Measurements from ENCODE around the gene DLX6.

Gene DLX6

DNA sequence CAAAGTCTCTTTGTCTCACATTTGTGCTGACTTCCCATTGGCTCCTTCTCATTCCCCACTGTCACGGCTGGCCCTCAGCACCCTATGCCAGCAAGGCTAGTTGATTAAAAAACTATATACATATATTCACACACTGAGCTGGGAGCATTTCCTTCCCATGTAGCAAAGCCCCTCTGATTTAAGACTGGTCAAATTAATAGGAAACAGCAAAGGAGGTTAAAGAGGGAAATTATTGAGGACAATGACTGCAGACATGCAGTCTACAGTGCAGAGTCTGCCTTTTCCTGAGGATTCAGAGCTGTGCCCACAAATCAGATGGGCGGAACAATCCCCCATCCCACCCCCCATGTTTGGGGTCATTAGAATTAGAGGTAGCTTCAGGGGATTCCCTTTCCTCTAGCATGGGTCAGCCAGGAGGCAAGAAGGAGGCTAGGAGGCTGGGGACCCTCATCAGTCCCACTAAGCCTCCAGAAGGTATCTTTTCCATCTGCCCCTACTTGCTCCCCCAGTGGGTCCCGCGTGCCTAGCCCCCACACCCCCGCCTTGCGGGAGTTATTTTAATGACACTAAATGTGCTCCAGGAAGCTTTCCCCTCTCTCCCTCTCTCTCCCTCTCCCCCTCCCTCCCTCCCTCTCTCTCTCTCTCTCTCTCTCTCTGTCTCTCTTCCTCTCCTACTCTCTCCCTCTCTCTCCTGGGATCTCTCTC is 9.8 kb upstream of the DLX6 start:
- no peak for DNase-seq (ENCODE audit: low read depth in 2 of 2)

DNA sequence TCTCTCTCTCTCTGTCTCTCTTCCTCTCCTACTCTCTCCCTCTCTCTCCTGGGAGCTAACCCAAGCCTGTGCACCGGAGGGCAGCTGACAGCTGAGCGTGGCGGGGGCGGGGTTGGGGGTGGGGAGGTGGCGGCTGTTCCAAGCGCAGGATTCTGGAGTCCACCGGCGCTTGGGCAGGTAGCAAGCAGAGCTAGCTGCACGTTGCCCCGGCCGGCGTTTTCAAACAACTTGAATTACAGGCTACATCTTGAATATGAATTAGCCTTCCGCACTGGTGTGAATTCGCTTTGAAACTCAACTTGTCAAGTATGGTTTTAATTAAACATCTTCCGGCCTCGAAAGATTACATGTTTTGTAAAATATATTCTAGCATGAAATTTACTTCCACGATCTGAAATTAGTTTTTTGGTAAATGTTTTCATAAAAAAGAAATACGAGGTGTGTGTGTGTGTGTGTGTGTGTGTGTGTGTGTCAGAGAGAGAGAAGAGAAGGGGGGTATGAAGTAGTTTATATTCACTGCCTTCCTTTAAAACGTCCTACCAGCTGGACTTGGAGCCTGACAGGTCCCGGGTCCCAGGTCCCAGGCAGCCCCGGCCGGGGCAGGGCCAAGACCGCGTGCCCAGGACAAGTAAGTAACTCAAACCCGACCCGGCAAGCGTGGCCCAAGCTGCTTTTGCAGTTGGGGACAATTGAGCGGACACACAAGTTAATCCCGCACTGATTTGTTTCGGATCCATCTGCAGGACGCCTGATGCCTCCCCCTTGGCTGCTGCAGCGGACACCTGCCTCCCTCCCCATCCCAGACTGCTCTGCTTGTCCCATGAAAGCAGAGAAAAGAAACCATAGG is 9.0 kb upstream of the DLX6 start:
- no peak for DNase-seq (ENCODE audit: low read depth in 2 of 2)

GRCh38 chr7:96996958-96997511 is 8.3 kb upstream of the DLX6 start:
- DNase-seq (ENCODE audit: low read depth in 2 of 2): no peak

DNA sequence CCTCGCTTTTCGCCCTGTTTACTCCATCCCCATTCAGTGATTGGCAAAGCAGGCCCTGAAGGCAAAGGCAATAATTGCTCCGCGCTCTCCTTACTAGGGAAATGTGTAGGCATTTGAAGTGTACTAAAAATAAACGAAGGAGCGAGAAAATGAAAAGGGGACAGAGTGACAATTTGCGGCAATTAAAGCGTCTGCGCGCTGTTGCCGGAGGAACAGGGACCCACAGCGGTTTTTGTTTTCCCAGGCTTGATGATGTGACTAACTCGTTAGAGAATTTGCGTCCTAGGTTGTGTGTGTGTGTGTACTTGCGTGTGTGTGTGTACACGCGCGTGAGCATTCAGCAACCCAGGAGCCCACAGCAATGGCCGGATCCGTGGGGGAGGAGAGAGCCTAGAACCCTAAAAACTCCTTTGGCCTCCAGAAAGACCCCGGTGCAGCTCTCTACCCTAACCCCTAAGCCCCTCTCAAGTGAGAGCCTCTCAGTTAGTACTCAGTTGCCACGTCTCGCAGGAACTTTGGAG is 7.8 kb upstream of the DLX6 start:
- DNase-seq (ENCODE audit: low read depth in 2 of 2): no peak

DNA sequence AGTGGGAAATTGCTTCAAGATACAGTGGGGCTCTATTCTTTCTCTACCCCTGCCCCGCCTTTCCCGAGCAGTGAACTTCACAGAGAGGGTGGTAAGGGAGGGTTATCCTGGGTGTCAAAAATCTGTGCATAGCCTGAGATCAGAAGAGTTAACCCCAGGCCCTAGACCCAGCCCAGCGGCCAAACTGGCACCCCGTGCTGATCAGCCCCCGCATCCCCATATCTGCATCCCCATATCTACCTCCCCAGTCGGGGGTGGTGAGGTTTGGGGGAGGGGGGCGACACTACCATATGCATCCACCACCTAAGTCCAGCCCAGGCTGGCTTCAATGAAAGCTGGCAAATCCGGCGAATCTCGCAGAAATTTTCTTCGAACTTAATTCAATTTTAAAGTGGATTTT is 7.0 kb upstream of the DLX6 start:
- no peak for DNase-seq (ENCODE audit: low read depth in 2 of 2)

GRCh38 chr7:96998744-96999143 is 6.6 kb upstream of the DLX6 start:
- DNase-seq (ENCODE audit: low read depth in 2 of 2): no peak

- no peak for DNase-seq (ENCODE audit: low read depth in 2 of 2)
Measured at GRCh38 chr7:97001221-97001620, 4.1 kb upstream of the DLX6 start.

DNA sequence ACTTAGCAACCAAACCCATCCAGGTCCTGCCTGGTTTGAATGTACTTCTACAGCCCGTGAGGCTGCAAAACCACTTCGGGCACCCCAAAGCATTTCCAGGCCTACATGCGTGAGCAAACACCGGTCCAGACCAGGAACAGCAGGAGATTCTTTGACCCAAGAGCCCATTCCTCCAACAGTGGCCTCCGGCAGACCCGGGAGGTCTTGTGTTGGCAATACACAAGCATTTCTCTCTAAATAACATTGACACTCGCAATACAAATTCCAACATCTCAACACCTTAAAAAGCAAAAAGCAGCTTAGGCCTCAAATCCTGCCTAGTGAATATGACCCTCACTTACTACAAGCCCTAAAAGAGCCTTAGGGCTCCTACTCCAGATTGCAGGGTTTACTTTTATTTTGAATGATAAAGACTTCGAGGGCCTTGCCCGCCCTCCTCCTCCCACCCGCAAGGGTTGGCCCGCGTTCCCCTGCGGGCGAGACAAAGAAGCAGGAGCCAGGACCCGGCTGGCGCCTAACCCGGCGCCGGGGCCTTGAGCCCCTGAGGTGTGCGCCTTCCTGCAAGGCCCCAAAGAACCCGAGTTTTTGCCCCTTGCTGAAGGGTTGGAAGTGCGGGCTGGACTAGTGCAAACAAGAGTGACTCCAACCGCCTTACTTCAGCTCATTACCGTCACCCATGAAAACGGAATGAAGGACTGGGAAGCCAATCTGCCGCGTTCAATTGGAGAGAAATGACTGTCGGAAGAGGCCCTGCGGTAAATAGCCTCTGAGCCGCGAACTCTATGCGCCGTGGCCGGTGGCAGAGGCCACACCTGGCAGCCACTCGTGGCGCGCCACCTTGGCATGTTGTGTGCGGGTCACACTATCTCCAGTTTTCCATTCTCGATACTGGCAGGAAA is 3.4 kb upstream of the DLX6 start:
- DNase-seq (ENCODE audit: low read depth in 2 of 2): no peak

- DNase-seq (ENCODE audit: low read depth in 2 of 2): no peak
Measured at GRCh38 chr7:97002555-97003261, 2.6 kb upstream of the DLX6 start.

DNA sequence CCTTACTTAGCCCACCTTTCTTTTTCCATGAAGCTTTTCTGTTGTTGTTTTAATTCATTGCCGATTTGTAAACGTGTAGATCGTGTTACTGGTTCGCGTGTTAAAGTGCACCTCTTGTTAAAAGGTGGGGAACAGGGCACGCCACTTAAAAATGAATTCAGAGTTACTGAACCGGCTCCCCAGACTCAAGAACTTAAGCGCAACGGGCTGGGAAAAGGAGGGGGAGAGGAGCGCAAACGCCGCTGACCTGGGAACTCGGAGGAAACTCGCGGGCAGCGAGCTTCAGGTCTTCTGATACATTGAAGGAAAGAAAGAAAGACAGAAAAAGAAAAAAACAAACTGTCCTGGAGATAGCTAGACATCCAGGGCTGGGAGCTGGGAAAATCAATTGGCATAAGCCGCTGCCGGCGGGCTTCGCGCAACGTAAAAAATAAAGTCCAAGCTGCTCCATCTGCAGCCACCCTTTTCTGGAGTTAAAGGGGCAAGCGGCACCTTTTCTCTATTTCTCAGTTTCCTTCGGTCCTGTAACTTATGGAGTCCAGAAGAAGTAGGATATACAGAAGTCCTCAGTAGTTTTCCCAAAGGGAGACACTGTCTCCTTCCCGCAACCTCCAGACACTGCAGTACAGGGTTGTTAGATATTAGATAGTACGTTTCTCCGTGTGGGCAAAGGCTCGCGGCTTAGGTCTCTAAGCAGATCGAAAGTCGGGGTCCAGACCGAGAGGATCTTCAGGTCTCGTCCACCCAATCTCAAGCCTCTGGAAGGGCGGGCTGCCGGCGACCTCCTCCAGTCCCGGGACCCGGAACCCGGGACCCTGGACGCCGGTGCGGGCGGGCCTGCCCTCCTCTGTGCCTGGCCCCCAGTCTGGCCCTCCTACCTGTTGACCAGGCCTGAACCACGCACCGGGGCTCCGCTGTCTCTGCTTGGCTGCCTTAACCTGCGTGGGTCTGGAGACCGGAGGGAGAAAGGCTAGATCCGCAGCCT is 1.8 kb upstream of the DLX6 start:
- no peak for DNase-seq (ENCODE audit: low read depth in 2 of 2)

DNA sequence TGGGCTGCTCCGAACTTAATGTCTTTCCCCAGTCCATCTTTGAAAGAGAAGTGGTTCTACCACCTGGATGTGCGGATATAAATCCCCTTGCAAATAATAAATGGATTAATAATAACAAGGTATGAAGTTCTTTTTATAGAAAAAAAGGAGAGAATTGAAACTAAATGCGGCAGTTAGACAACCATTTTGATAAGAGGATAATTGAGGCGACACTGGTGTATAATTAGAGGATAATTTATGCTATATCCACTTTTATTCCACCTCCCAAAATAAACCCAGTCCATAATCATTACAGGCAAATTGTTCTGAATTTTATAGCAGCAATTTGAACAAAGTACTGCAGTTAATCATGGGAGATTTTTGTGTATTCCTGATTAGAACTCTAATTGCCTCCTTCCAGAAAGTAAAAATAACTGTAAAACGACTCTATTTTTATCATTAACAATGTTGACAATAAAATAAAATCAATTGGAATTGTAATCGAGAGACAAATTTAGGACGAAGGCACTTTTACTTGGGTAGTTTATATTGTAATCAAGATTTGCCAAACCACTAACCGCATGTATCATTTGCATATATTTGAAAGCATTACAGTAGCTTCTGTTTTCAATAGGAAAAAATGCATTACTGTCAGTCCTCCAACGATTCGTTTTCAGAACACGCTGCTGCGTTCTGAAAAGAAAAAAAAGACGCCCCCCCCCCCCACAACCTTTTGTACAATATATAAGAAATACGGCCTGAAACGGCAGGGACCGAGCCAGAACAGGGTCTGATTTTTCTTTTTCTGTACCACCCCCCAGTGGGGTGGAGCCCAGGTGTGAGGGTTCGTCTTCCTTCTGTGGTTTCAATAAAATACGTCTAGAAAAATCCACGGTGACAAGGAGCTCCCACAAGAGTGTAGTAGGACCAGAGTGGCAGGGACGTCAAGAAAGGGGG is 838 bp upstream of the DLX6 start:
- no peak for DNase-seq (ENCODE audit: low read depth in 2 of 2)

DNA sequence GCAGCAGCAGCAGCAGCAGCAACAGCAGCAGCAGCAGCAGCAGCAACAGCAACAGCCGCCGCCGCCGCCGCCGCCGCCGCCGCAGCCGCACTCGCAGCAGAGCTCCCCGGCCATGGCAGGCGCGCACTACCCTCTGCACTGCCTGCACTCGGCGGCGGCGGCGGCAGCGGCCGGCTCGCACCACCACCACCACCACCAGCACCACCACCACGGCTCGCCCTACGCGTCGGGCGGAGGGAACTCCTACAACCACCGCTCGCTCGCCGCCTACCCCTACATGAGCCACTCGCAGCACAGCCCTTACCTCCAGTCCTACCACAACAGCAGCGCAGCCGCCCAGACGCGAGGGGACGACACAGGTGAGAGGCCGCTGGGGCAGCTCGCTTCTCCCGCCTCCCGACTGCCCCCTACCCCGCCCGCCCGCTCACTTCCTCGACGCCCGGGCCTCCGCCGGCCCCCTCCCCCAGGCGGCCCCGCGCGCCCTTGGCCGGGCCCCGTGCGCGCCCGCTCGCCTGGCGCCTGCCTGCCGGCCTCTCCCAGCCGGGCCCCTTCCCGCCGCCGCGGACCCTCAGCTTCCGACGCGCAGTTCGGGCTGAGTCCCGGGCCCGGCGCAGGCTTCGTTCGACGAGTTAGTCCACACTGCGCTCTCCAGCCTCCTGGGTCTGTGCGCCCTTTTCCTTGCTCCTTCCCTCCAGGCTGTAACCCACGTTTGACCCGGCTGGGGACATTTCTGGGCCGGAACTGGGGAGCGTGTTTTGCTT is 882 bp downstream of the DLX6 start:
- DNase-seq (ENCODE audit: low read depth in 2 of 2): no peak

DNA sequence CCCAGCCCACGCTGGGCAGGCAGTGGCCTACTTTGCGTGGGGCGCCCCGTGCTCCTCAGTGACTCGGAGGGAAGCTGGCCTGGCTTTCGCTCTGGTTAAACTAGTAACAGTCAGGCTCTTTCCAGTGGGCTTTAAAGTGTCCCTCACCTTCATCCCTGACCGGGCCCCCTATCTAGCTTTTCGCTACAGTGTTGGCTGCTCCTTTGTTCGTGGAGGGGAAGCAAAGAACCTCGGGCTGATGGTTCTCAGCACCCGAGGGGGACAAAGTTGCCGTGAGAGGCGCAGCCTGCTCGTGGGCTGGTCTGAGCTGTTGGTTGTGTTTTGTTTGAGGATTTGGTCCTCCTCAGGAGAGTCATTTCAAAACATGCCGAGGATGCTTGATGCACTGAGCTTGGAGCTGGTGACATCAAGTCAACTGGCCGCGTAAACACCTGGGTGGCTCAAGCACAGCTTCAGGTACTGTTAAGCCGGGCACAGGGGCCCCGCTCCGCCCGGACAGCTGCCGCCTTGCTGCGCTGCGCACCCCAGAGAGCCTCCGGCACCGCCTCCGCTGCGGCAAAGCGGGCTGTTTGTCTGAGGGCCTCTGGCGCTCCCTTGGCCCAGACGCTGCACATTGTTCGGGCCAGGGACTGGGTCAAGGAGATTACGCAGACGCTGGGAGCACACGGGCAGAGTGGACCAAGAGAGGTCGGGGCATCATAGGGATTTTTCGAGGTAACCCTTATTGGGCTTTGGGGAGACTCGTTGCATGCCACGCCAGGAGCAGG is 1.6 kb downstream of the DLX6 start:
- DNase-seq (ENCODE audit: low read depth in 2 of 2): no peak

DNA sequence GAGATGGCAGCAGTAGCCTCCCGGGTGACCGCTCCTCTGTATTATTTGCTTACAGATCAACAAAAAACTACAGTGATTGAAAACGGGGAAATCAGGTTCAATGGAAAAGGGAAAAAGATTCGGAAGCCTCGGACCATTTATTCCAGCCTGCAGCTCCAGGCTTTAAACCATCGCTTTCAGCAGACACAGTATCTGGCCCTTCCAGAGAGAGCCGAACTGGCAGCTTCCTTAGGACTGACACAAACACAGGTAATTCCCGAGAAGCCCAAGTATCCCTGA is 2.2 kb downstream of the DLX6 start:
- no peak for DNase-seq (ENCODE audit: low read depth in 2 of 2)

DNA sequence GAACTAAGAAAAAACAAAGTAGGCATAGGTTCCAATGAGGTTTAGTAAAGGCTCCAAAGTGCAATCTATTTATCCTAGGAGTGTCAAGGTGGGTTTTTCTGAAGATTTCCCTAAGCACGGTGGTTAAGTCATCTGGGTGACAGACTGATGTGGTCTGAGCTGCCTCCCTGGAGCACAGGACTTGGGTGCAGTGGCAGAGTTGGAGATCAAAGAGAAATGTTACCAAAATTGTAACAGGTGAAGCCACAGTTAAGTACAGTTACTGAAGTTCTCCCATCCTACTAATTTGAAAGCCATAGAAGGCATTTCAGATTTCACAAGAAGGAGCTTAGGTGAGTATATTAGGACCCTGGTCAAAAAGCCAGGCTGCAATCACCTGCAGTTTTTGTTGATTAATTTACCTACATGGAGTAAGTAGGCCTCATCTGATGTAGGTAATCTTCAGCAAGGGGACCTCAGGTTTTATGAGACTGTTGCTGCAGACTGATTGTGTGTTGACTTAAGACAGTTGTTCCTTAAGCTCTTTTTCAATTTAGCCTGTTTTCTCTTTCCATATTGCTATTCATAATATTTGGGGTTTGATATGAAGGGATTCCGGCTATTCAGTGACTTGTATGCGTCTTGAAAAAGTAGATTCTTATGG is 3.0 kb downstream of the DLX6 start:
- DNase-seq (ENCODE audit: low read depth in 2 of 2): no peak

DNA sequence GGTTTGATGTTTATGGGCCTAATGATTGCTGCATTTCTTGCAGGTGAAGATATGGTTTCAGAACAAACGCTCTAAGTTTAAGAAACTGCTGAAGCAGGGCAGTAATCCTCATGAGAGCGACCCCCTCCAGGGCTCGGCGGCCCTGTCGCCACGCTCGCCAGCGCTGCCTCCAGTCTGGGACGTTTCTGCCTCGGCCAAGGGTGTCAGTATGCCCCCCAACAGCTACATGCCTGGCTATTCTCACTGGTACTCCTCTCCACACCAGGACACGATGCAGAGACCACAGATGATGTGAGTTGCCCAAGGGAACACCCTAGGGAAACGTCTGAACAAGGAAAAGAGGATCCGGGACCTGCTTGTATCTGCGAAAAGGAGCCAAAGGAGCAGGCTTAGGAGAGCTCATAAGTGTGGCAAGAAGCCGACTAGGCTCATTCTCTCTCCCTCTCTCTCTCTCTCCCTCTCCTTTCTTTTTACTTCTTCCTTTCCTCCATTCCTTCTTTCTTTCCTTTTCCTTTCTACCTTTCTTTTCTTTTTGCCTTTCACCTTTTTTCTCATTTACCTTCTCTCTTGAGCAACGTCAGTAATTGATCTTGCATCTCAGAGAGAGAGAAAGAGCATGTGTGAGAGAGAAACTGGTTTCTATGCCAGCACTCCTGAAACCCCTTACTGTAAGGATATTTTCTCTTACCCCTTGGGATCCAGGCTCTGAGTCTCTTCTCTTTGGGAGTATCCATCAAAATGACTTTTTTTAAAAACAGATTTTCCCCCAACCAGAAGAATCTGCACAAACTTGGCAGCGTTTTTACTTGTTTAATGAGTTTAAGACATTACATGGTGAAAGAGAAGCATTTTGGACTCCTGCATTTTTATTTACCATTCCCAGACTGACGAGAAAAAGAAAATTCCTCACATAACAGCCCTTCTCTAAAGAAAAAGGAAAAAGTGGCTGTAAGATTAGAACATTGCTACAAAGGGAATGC is 4.7 kb downstream of the DLX6 start:
- no peak for DNase-seq (ENCODE audit: low read depth in 2 of 2)
